ENCODE measurements around the gene NISCH.

NISCH gene

DNA sequence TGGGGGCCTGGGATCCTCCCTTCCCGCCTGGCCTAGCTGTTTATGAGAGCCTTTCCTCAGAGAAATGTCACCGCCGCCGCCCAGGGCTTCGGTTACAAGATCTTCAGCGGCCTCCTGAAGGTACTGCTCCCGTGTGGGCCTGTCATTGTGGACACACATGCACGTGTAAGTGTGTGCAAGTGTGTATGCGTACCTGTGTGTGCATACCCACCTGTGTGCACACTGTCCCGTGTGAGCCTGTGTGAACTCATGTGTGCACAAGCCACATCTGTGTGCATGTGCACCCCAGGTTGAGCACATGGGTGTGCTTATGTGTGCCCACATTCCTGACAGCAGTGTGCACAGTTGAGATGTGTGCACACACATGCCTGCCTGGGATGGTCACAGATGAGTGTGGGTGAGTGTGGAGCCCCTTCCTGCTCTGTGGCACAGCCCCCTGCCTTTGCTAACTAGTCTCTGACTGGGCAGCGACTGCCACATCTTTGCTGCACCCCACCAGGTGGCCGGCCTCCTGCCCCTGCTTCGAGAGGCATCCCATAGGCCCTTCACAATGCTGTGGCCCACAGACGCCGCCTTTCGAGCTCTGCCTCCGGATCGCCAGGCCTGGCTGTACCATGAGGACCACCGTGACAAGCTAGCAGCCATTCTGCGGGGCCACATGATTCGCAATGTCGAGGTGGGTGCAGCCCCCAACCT, 64.2 kb downstream of the NISCH start:
- no peak overlapping the region for H2AFZ ChIP-seq (ENCODE audit: low read length)
- H3K9me2 ChIP-seq (replicated peaks; ENCODE audit: low read depth, low read length), result no peaks in the 10 kb centered on the region
- no peaks in the 10 kb centered on the region for H3K79me2 ChIP-seq (ENCODE audit: insufficient read depth, low read length)
- H3K4me2 ChIP-seq (ENCODE audit: low read depth, low read length, poor library complexity, severe bottlenecking), result no peak overlapping the region
- H3K4me1 ChIP-seq (ENCODE audit: insufficient read depth, low read length, poor library complexity, severe bottlenecking), result no peaks in the 10 kb centered on the region
- H3K36me3 ChIP-seq (ENCODE audit: insufficient read depth, low read length), result no peaks in the 10 kb centered on the region
- H4K20me1 ChIP-seq (ENCODE audit: insufficient read depth, low read length, poor library complexity, severe bottlenecking), result no peaks in the 10 kb centered on the region
- no peak overlapping the region for H3K9ac ChIP-seq (ENCODE audit: low read depth, low read length, poor library complexity, severe bottlenecking)
- H3K27me3 ChIP-seq (ENCODE audit: insufficient read depth, low read length, poor library complexity, severe bottlenecking), result no peaks in the 10 kb centered on the region
- TF ChIP-seq EZH2phosphoT487 (IDR thresholded peaks at IDR 0.05; ENCODE audit: borderline replicate concordance) (no peak), CTCF (conservative IDR thresholded peaks at IDR 0.05; ENCODE audit: low read length) (no peak)
- no peaks in the 10 kb centered on the region for H3K9me3 ChIP-seq (ENCODE audit: insufficient read depth, low read depth, low read length)
- no peaks in the 10 kb centered on the region for H3F3A ChIP-seq (ENCODE audit: low read depth)
- no peak overlapping the region for H3K4me3 ChIP-seq (ENCODE audit: low read length, poor library complexity, severe bottlenecking)

GRCh38 chr3:52520141-52520667, 64.8 kb downstream of the NISCH start:
- Histone ChIP-seq H3K27me3 (ENCODE audit: insufficient read depth, low read length, poor library complexity, severe bottlenecking) (no peaks in the 10 kb centered on the region), H3K36me3 (ENCODE audit: insufficient read depth, low read length) (no peaks in the 10 kb centered on the region), H2AFZ (ENCODE audit: low read length) (no peak overlapping the region), H3K9me2 (replicated peaks; ENCODE audit: low read depth, low read length) (no peaks in the 10 kb centered on the region), H3K9ac (ENCODE audit: low read depth, low read length, poor library complexity, severe bottlenecking) (no peak overlapping the region), H3K4me1 (ENCODE audit: insufficient read depth, low read length, poor library complexity, severe bottlenecking) (no peaks in the 10 kb centered on the region), H3K4me3 (ENCODE audit: low read length, poor library complexity, severe bottlenecking) (no peak overlapping the region), H3K79me2 (ENCODE audit: insufficient read depth, low read length) (no peaks in the 10 kb centered on the region), H3F3A (ENCODE audit: low read depth) (no peaks in the 10 kb centered on the region), H3K9me3 (ENCODE audit: insufficient read depth, low read depth, low read length) (no peaks in the 10 kb centered on the region), H4K20me1 (ENCODE audit: insufficient read depth, low read length, poor library complexity, severe bottlenecking) (no peaks in the 10 kb centered on the region), H3K4me2 (ENCODE audit: low read depth, low read length, poor library complexity, severe bottlenecking) (no peak overlapping the region)
- TF ChIP-seq EZH2phosphoT487 (IDR thresholded peaks at IDR 0.05; ENCODE audit: borderline replicate concordance) (no peak), CTCF (conservative IDR thresholded peaks at IDR 0.05; ENCODE audit: low read length) (no peak)

DNA sequence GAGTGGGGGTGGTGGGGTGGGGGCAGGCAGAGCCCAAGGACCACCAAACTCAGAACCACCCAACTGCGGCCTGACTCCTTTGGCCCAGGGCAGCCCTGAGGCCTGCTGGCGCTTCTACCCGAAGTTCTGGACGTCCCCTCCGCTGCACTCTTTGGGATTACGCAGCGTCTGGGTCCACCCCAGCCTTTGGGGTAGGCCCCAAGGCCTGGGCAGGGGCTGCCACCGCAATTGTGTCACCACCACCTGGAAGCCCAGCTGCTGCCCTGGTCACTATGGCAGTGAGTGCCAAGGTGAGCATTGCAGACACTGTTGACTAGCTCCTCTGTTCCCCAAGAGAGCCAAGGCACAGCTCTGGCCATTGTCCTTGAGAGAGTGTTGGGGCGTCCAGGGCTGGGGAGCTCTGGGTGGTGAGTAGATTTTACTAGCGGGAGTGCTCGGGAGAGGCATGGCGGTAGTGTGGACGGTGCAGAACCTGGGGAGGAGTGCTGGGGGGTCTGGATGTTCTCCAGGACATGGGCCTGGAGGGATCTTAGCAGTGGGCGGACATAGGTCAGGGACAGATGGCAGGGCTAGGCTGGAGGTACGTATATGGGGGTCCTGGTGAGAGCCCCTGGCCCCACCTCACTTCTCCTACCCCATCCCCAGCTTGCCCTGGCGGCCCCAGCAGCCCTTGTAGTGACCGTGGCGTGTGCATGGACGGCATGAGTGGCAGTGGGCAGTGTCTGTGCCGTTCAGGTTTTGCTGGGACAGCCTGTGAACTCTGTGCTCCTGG, 65.5 kb downstream of the NISCH start:
- Histone ChIP-seq H3F3A (ENCODE audit: low read depth) (no peaks in the 10 kb centered on the region), H3K36me3 (ENCODE audit: insufficient read depth, low read length) (no peaks in the 10 kb centered on the region), H3K79me2 (ENCODE audit: insufficient read depth, low read length) (no peaks in the 10 kb centered on the region), H3K27me3 (ENCODE audit: insufficient read depth, low read length, poor library complexity, severe bottlenecking) (no peaks in the 10 kb centered on the region), H3K9me3 (ENCODE audit: insufficient read depth, low read depth, low read length) (no peaks in the 10 kb centered on the region), H3K9ac (ENCODE audit: low read depth, low read length, poor library complexity, severe bottlenecking) (no peak overlapping the region), H3K4me3 (ENCODE audit: low read length, poor library complexity, severe bottlenecking) (no peak overlapping the region), H3K4me2 (ENCODE audit: low read depth, low read length, poor library complexity, severe bottlenecking) (no peak overlapping the region), H2AFZ (ENCODE audit: low read length) (no peak overlapping the region), H3K9me2 (replicated peaks; ENCODE audit: low read depth, low read length) (no peaks in the 10 kb centered on the region), H4K20me1 (ENCODE audit: insufficient read depth, low read length, poor library complexity, severe bottlenecking) (no peaks in the 10 kb centered on the region), H3K4me1 (ENCODE audit: insufficient read depth, low read length, poor library complexity, severe bottlenecking) (no peaks in the 10 kb centered on the region)
- no peak for TF ChIP-seq CTCF (conservative IDR thresholded peaks at IDR 0.05; ENCODE audit: low read length)
- TF ChIP-seq EZH2phosphoT487 (IDR thresholded peaks at IDR 0.05; ENCODE audit: borderline replicate concordance), result no peak
